ENCODE results near the gene SPATS1. TPM values are rescaled to one million over a fixed set of nuclear protein-coding genes. Genes with fewer than 3 reads are reported as not detected.
"Not testable (repeated sequence)": the region's sequence is repeated elsewhere in the genome, so short reads cannot be mapped to it uniquely, and the experiment has no call there.

Gene SPATS1
- total and polyA plus RNA-seq, 10 donors: not detected

DNA sequence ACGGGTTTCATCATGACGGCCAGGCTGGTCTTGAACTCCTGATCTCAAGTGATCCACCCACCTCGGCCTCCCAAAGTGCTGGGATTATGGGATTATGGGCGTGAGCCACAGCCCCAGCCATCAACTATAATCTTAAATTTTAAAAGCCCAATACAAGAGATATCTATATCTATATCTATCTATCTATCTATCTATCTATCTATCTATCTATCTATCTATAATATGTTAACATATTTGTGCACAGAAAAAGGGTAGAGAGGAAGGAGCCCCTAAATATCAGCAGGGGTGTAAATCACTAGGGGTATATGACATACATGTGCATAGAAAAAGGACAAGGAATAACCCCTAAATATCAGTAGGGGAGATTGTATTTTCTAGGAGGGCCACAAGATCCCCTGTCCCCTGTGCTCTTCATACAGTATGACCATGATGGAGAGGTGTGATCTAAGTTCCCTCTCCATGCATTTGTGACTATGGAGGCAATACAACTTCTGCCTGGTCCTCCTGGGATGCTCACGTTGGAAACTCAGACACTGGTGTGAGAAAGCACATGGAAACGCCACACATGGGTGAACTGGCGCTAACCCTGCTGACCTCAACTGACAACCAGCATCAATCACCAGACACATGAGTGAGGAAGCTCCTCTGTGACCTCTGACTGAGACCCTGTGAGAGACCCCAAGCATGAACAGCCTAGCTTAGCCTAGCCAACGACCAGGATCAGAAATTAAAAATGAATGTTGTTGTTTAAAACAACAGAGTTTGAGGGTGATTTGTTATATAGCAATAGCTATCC is 1.2 kb upstream of the SPATS1 start:
- peaks cover 0 to 53% (median 37%) of the 10 kb centered on the region in 7 donors for H3K27me3 ChIP-seq (replicated peaks in 1 of 7)
- 57 to 80% (median 66%) methylated on average over 8 of the region's 8 CpGs for WGBS, 5 donors
- DNase-seq: no peak
- peaks cover 0 to 10% (median 6%) of the 10 kb centered on the region in 6 donors for H3K4me1 ChIP-seq
- no peaks in the 10 kb centered on the region for H3K9me3 ChIP-seq
- no peak overlapping the region for H3K27ac ChIP-seq
- H3K36me3 ChIP-seq: no peaks in the 10 kb centered on the region
- no peak for TF ChIP-seq CTCF (IDR thresholded peaks at IDR 0.05 in 8 of 11, conservative IDR thresholded peaks at IDR 0.05 in 3 of 11)
- TF ChIP-seq POLR2AphosphoS5 (IDR thresholded peaks at IDR 0.05): no peak
- no peak for TF ChIP-seq POLR2A (IDR thresholded peaks at IDR 0.05)
- intact Hi-C loops (cut with DNase I; ENCODE audit: low total_unique reads): no loop called here
- H3K4me3 ChIP-seq: no peak overlapping the region

- peaks cover 0 to 55% (median 37%) of the 10 kb centered on the region in 7 donors for H3K27me3 ChIP-seq (replicated peaks in 1 of 7)
- no peak overlapping the region for H3K4me3 ChIP-seq
- H3K36me3 ChIP-seq: no peaks in the 10 kb centered on the region
- peaks cover 0 to 10% (median 6%) of the 10 kb centered on the region in 6 donors for H3K4me1 ChIP-seq
- no peak for DNase-seq
- no peak overlapping the region for H3K27ac ChIP-seq
- intact Hi-C loops (cut with DNase I; ENCODE audit: low total_unique reads): no loop called here
- H3K9me3 ChIP-seq: no peaks in the 10 kb centered on the region
- TF ChIP-seq POLR2A (IDR thresholded peaks at IDR 0.05) (no peak), CTCF (IDR thresholded peaks at IDR 0.05 in 8 of 11, conservative IDR thresholded peaks at IDR 0.05 in 3 of 11) (no peak), POLR2AphosphoS5 (IDR thresholded peaks at IDR 0.05) (no peak)
- WGBS, 5 donors: 18 to 33% (median 21%) methylated on average over 6 of the region's 6 CpGs
Observed at GRCh38 chr6:44342052-44342451, 398 bp upstream of the SPATS1 start.

GRCh38 chr6:44346818-44347217 is 4.4 kb downstream of the SPATS1 start:
- H3K9me3 ChIP-seq; DNase-seq; H3K4me3 ChIP-seq; H3K27ac ChIP-seq; intact Hi-C loops (cut with DNase I; ENCODE audit: low total_unique reads); H3K36me3 ChIP-seq: not testable (repeated sequence)
- Histone ChIP-seq H3K27me3 (replicated peaks in 1 of 7) (peaks cover 0 to 44% (median 31%) of the 10 kb centered on the region in 7 donors), H3K4me1 (peaks cover 0 to 10% (median 6%) of the 10 kb centered on the region in 6 donors)
- 79 to 87% (median 83%) methylated on average over 4 of the region's 4 CpGs for WGBS, 5 donors

- Histone ChIP-seq H3K36me3 (no peaks in the 10 kb centered on the region), H3K4me3 (no peak overlapping the region), H3K27me3 (replicated peaks in 1 of 7) (peaks cover 0 to 11% (median 1%) of the 10 kb centered on the region in 7 donors), H3K4me1 (no peaks in the 10 kb centered on the region), H3K9me3 (no peaks in the 10 kb centered on the region), H3K27ac (no peak overlapping the region)
- TF ChIP-seq POLR2A (IDR thresholded peaks at IDR 0.05) (no peak), POLR2AphosphoS5 (IDR thresholded peaks at IDR 0.05) (no peak), CTCF (IDR thresholded peaks at IDR 0.05 in 8 of 11, conservative IDR thresholded peaks at IDR 0.05 in 3 of 11) (no peak)
- no peak for DNase-seq
- intact Hi-C loops (cut with DNase I; ENCODE audit: low total_unique reads): no loop called here
- 65 to 78% (median 76%) methylated on average over 6 of the region's 6 CpGs for WGBS, 5 donors
Observed at GRCh38 chr6:44349904-44350649, 7.6 kb downstream of the SPATS1 start.

DNA sequence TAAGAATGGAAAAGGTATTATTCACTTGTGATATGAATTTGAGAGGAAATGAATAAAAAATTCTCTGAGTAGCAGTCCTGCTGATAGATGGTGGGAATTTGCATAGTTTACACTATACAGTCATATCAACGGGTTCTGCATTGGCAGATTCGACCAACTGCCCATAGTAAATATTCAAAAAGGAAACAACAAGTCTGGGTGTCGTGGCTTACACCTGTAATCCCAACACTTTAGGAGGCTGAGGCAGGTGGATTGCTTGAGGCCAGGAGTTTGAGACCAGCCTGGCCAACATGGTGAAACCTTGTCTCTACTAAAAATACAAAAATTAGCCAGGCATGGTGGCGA is 8.2 kb downstream of the SPATS1 start:
- H3K27ac ChIP-seq; H3K4me1 ChIP-seq; intact Hi-C loops (cut with DNase I; ENCODE audit: low total_unique reads); H3K27me3 ChIP-seq (replicated peaks in 1 of 7); H3K4me3 ChIP-seq; H3K36me3 ChIP-seq; DNase-seq; H3K9me3 ChIP-seq: not testable (repeated sequence)
- 73 to 83% (median 79%) methylated on average over 4 of the region's 4 CpGs for WGBS, 5 donors
